HEK293T (cell line): ENCODE data around the gene TRIM61.
"Not testable (repeated sequence)": the region's sequence is repeated elsewhere in the genome, so short reads cannot be mapped to it uniquely, and the experiment has no call there.

Source experiments
- CTCF ChIA-PET: fragments of 350-600 bp; formaldehyde crosslinking; extraction: SDS; loops from one replicate; lab custom pipeline; 2021; ENCODE audit warnings: antibody characterized with exemption, inconsistent platforms; lab: Yijun Ruan, JAX
- POLR2A ChIA-PET: fragments of 350-600 bp; formaldehyde crosslinking; extraction: SDS; loops from one replicate; lab custom pipeline; 2020; ENCODE audit warnings: antibody characterized with exemption, inconsistent platforms; lab: Yijun Ruan, JAX
- DNase-seq: peaks from one replicate; pipeline ENCODE4 v3.0.0; 2012; ENCODE audit warnings: mixed read lengths; ENCODE audit errors: extremely low spot score
- ARNT ChIP-seq: fragments of 450-650 bp; IDR thresholded peaks from 2 replicates; pipeline ENCODE4 v1.6.1; 2017; ENCODE audit warnings: mild to moderate bottlenecking
- BHLHE40 ChIP-seq: fragments of 450-650 bp; IDR thresholded peaks from 2 replicates; pipeline ENCODE4 v1.6.1; 2016; ENCODE audit warnings: mild to moderate bottlenecking, moderate library complexity, borderline replicate concordance
- CTBP1 ChIP-seq: fragments of 450-650 bp; IDR thresholded peaks from 2 replicates; pipeline ENCODE4 v1.6.1; 2016; ENCODE audit warnings: borderline replicate concordance
- ELF4 ChIP-seq: fragments of 450-650 bp; IDR thresholded peaks from 2 replicates; pipeline ENCODE4 v1.6.1; 2017; ENCODE audit warnings: antibody characterized with exemption
- FOXA1 ChIP-seq: fragments of 450-650 bp; IDR thresholded peaks from 2 replicates; pipeline ENCODE4 v1.6.1; 2016; ENCODE audit warnings: mild to moderate bottlenecking
- FOXK2 ChIP-seq: fragments of 450-650 bp; IDR thresholded peaks from 2 replicates; pipeline ENCODE4 v1.6.1; 2016; ENCODE audit warnings: mild to moderate bottlenecking
- FOXM1 ChIP-seq: fragments of 450-650 bp; IDR thresholded peaks from 2 replicates; pipeline ENCODE4 v1.6.1; 2017; ENCODE audit warnings: mild to moderate bottlenecking, borderline replicate concordance
- HDGF ChIP-seq: fragments of 450-650 bp; IDR thresholded peaks from 2 replicates; pipeline ENCODE4 v1.6.1; 2017; ENCODE audit warnings: antibody characterized with exemption, borderline replicate concordance
- L3MBTL2 ChIP-seq: fragments of 450-650 bp; conservative IDR thresholded peaks from 2 replicates; pipeline ENCODE4 v1.6.1; 2016; ENCODE audit warnings: mild to moderate bottlenecking
- LEF1 ChIP-seq: fragments of 450-650 bp; IDR thresholded peaks from 2 replicates; pipeline ENCODE4 v1.6.1; 2017; ENCODE audit warnings: mild to moderate bottlenecking, borderline replicate concordance
- NFRKB ChIP-seq: fragments of 450-650 bp; IDR thresholded peaks from 2 replicates; pipeline ENCODE4 v1.6.1; 2016; ENCODE audit warnings: mild to moderate bottlenecking, moderate library complexity
- SP1 ChIP-seq: fragments of 450-650 bp; IDR thresholded peaks from 2 replicates; pipeline ENCODE4 v1.6.1; 2017
- SUZ12 ChIP-seq: fragments of 450-650 bp; IDR thresholded peaks from 2 replicates; pipeline ENCODE4 v1.6.1; 2016; ENCODE audit warnings: mild to moderate bottlenecking
- TARDBP ChIP-seq: fragments of 450-650 bp; IDR thresholded peaks from 2 replicates; pipeline ENCODE4 v1.6.1; 2016
- ZNF384 ChIP-seq: fragments of 450-650 bp; IDR thresholded peaks from 2 replicates; pipeline ENCODE4 v1.6.1; 2016
- TF ChIP-seq, protein P1 (sequence below): fragments of 450-650 bp; IDR thresholded peaks from 2 replicates; pipeline ENCODE4 v1.6.1; 2016

Gene TRIM61

DNA sequence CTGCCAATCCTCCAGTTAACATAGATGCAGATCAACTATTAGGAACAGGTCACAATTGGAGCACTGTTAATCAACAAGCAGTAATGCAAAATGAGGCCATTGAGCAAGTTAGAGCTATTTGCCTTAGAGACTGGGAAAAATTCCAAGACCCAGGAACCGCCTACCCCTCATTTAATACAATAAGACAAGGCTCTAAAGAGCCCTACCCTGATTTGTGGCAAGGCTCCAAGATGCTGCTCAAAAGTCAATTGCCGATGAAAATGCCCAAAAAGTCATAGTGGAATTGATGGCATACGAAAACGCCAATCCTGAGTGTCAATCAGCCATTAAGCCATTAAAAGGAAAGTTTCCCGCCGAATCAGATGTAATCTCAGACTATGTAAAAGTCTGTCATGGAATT, 20.5 kb upstream of the TRIM61 start:
- CTCF ChIA-PET: interaction anchor here (0.7 kb wide), 1 partner anchor 19 kb away, joined by 3 read pairs; no protein-coding TSS in a partner anchor

DNA sequence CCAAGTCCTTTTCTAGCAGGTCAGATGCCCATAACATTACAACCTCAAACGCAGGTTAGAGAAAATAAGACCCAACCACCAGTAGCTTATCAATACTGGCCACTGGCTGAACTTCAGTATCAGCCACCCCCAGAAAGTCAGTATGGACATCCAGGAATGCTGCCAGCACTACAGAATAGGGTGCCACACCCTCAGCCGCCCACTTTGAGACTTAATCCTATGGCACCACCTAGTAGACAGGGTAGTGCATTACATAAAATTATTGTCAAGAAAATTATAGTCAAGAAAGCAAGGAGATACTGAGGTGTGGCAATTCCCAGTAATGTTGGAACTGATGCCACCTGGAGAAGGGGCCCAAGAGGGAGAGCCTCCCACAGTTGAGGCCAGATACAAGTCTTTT, 19.9 kb upstream of the TRIM61 start:
- ChIA-PET CTCF (no interaction called here), POLR2A (no interaction called here)
- TF ChIP-seq, protein P1, sequence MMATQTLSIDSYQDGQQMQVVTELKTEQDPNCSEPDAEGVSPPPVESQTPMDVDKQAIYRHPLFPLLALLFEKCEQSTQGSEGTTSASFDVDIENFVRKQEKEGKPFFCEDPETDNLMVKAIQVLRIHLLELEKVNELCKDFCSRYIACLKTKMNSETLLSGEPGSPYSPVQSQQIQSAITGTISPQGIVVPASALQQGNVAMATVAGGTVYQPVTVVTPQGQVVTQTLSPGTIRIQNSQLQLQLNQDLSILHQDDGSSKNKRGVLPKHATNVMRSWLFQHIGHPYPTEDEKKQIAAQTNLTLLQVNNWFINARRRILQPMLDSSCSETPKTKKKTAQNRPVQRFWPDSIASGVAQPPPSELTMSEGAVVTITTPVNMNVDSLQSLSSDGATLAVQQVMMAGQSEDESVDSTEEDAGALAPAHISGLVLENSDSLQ: no peak
- TF ChIP-seq CTBP1 (no peak), SUZ12 (no peak), LEF1 (no peak)
- DNase-seq: peak; percentile 13

More for the DNA sequence above, 20.5 kb upstream of the TRIM61 start:
- DNase-seq: no peak
- no peak for TF ChIP-seq LEF1
- TF ChIP-seq FOXA1: no peak
- TF ChIP-seq TARDBP: no peak
- TF ChIP-seq, protein P1: no peak
- no peak for TF ChIP-seq BHLHE40
- no peak for TF ChIP-seq ELF4
- POLR2A ChIA-PET: no interaction called here

DNA sequence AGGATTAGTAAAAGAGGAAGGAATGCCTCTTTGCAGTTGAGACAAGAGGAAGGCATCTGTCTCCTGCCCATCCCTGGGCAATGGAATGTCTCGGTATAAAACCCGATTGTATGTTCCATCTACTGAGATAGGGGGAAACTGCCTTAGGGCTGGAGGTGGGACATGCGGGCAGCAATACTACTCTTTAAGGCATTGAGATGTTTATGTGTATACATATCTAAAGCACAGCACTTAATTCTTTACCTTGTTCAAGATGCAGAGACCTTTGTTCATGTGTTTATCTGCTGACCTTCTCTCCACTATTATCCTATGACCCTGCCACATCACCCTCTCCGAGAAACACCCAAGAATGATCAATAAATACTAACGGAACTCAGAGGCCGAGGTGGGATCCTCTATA, 18.7 kb upstream of the TRIM61 start:
- POLR2A ChIA-PET, DNase-seq: not testable (repeated sequence)
- CTCF ChIA-PET: interaction anchor here (0.6 kb wide), 1 partner anchor 79 kb away, joined by 5 read pairs; no protein-coding TSS in a partner anchor

DNA sequence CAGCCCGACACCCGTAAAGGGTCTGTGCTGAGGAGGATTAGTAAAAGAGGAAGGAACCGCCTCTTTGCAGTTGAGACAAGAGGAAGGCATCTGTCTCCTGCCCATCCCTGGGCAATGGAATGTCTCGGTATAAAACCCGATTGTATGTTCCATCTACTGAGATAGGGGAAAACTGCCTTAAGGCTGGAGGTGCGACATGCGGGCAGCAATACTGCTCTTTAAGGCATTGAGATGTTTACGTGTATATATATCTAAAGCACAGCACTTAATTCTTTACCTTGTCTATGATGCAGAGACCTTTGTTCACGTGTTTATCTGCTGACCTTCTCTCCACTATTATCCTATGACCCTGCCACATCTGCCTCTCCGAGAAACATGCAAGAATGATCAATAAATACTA, 13.3 kb upstream of the TRIM61 start:
- CTCF ChIA-PET, POLR2A ChIA-PET, DNase-seq: not testable (repeated sequence)

DNA sequence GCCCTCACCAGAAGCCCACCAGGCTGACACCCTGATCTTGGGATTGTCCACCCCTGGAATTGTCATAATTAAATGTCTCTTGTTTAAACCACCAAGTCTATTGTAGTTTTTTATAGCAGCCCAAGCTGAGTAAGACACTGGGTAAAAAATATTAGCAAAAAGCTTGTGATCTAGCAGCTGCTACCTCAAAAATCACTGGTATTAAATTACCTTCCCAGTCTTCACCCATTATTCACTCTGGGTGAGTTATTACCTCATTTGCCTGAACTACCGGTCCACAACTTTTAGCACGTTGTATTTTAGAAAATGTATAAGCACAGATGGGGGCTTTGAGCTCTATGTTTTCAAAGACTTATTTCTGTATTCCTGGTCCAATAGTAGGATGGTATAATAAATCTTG, 12.0 kb upstream of the TRIM61 start:
- no peak for DNase-seq
- no peak for TF ChIP-seq ARNT
- TF ChIP-seq L3MBTL2: no peak
- no peak for TF ChIP-seq ELF4
- TF ChIP-seq BHLHE40: no peak
- TF ChIP-seq HDGF: no peak
- TF ChIP-seq TARDBP: no peak
- no peak for TF ChIP-seq FOXA1
- TF ChIP-seq, protein P1: no peak
- no peak for TF ChIP-seq FOXM1
- ChIA-PET CTCF (no interaction called here), POLR2A (no interaction called here)

DNA sequence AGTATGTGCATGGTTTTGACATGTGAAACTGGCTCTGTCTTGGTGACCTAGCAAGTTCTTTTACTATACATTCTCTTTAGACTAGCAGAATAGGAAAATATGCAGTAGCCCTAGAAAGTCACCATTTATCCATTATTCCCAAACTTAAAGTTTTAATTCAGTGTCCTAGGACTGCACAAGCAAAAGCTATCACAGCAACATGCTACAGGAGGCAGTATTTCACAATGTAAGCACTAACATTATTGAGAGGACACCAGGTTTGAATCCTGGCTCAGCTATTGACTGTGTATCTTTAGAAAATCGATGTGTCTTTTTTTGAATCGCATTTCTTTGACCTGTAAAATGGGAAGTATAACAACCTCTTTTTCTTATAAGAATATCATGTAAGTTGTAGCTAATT, 5.5 kb downstream of the TRIM61 start:
- POLR2A ChIA-PET, CTCF ChIA-PET, DNase-seq: not testable (repeated sequence)

DNA sequence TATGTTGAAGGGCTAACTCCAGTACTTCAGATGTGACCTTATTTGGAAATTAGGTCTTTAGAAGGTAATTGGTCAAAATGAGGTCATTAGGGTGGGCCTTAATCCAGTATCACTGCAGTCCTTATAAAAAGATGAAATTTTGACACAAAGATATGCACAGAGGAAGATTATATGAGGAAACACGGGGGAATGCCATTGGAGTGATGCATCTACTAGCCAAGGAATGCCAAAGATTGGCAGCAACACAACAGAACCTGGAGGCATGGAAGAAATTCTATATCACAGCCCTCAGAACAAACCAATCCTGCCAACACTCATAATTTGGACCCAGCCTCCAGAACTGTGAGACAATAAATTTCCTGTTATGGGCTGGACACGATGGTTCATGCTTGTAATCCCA, 17.6 kb downstream of the TRIM61 start:
- ChIA-PET POLR2A (no interaction called here), CTCF (no interaction called here)
- DNase-seq: no peak
- TF ChIP-seq FOXK2: no peak
- TF ChIP-seq SUZ12: no peak
- TF ChIP-seq L3MBTL2: no peak
- no peak for TF ChIP-seq NFRKB
- TF ChIP-seq ZNF384: no peak
- no peak for TF ChIP-seq FOXA1
- TF ChIP-seq FOXM1: no peak
- TF ChIP-seq LEF1: no peak
- TF ChIP-seq TARDBP: no peak
- TF ChIP-seq ARNT: no peak
- TF ChIP-seq HDGF: no peak
- no peak for TF ChIP-seq SP1
- no peak for TF ChIP-seq BHLHE40
- TF ChIP-seq ELF4: no peak
- TF ChIP-seq CTBP1: no peak

DNA sequence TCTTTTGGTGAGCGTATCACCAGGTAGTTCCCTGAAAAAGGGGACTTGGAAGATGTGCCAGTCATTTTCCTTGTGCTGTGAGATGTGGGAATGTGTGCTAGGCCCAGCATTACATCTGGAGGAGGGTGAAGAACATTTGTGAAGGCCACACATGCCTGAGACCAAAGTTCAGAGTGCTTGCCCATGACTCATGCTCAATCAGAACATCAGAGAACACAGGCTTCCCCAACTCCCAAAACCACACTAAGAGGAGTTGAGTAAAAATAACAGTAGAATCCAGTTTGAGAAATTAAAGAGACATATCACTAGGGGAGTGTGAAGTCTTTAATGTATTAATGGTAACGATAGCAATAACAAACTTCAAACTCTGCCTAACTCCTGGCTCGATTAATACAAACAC, 18.0 kb downstream of the TRIM61 start:
- DNase-seq, CTCF ChIA-PET, POLR2A ChIA-PET: not testable (repeated sequence)
